NT2/D1 (cell line): ENCODE data around the gene ZDHHC1.

ENCODE experiments used
- DNase-seq: peaks from one replicate; pipeline ENCODE4 v3.0.0-alpha.2; 2011; ENCODE audit warnings: low read depth, low spot score
- H3K27me3 ChIP-seq: 2 replicates; pipeline ENCODE4 v1.6.0; 2011; ENCODE audit warnings: mild to moderate bottlenecking; ENCODE audit not compliant: insufficient read length, insufficient read depth
- H3K36me3 ChIP-seq: 2 replicates; pipeline ENCODE4 v1.6.1; 2011; ENCODE audit warnings: mild to moderate bottlenecking, low read length, mixed read lengths; ENCODE audit not compliant: insufficient read depth, insufficient read length
- H3K4me1 ChIP-seq: 2 replicates; pipeline ENCODE4 v1.5.1; 2011; ENCODE audit not compliant: insufficient read depth, insufficient read length
- H3K4me3 ChIP-seq: 2 replicates; pipeline ENCODE4 v1.5.1; 2011; ENCODE audit warnings: low read depth; ENCODE audit not compliant: insufficient read length
- H3K9ac ChIP-seq: 2 replicates; pipeline ENCODE4 v1.6.0; 2011; ENCODE audit warnings: low read depth; ENCODE audit not compliant: insufficient read length
- H3K9me3 ChIP-seq: 2 replicates; pipeline ENCODE4 v1.5.1; 2011; ENCODE audit warnings: mild to moderate bottlenecking, low read length; ENCODE audit not compliant: insufficient read depth
- SUZ12 ChIP-seq: IDR thresholded peaks from 2 replicates; pipeline ENCODE4 v1.6.1; 2011; ENCODE audit not compliant: insufficient read length, insufficient read depth; ENCODE audit errors: extremely low read depth
- YY1 ChIP-seq: IDR thresholded peaks from 2 replicates; pipeline ENCODE4 v1.6.1; 2011; ENCODE audit not compliant: insufficient read length, insufficient read depth
- ZNF274 ChIP-seq: IDR thresholded peaks from 2 replicates; pipeline ENCODE4 v1.6.1; 2011; ENCODE audit warnings: mild to moderate bottlenecking, low read depth, low read length

Gene ZDHHC1

DNA sequence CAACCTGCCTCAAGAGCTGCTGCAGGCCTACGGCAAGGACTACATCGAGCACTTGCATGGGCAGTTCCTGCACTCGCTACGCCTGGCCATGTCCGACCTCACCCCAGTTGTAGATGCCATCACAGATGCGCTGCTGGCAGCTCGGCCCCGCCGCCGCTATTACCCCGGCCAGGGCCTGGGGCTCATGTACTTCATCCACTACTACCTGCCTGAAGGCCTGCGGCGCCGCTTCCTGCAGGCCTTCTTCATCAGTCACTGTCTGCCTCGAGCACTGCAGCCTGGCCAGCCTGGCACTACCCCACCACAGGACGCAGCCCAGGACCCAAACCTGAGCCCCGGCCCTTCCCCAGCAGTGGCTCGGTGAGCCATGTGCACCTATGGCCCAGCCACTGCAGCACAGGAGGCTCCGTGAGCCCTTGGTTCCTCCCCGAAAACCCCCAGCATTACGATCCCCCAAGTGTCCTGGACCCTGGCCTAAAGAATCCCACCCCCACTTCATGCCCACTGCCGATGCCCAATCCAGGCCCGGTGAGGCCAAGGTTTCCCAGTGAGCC is 20.4 kb upstream of the ZDHHC1 start:
- Histone ChIP-seq H3K4me3 (no peak overlapping the region), H3K9me3 (no peaks in the 10 kb centered on the region), H3K9ac (no peak overlapping the region), H3K27me3 (peaks cover under 1% of the 10 kb centered on the region), H3K36me3 (peaks cover 54% of the 10 kb centered on the region), H3K4me1 (peaks cover 18% of the 10 kb centered on the region)
- no peak for TF ChIP-seq YY1
- TF ChIP-seq ZNF274, result no peak
- no peak for TF ChIP-seq SUZ12
- no peak for DNase-seq

DNA sequence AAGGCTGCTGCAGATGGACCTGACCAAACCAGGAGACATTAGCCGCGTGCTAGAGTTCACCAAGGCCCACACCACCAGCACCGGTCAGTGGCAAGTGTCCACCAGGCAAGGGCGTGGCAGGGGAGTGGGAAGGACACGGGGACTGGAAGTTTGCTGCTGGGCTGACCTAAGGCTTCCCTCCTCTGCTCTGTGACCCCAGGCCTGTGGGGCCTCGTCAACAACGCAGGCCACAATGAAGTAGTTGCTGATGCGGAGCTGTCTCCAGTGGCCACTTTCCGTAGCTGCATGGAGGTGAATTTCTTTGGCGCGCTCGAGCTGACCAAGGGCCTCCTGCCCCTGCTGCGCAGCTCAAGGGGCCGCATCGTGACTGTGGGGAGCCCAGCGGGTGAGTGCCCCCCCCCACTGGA is 19.5 kb upstream of the ZDHHC1 start:
- no peak for DNase-seq
- TF ChIP-seq SUZ12 (no peak), ZNF274 (no peak), YY1 (no peak)
- H3K4me1 ChIP-seq, result peaks cover 22% of the 10 kb centered on the region
- H3K9ac ChIP-seq, result no peak overlapping the region
- no peaks in the 10 kb centered on the region for H3K9me3 ChIP-seq
- H3K36me3 ChIP-seq, result peaks cover 47% of the 10 kb centered on the region
- H3K4me3 ChIP-seq, result no peak overlapping the region
- H3K27me3 ChIP-seq, result peaks cover 6% of the 10 kb centered on the region

DNA sequence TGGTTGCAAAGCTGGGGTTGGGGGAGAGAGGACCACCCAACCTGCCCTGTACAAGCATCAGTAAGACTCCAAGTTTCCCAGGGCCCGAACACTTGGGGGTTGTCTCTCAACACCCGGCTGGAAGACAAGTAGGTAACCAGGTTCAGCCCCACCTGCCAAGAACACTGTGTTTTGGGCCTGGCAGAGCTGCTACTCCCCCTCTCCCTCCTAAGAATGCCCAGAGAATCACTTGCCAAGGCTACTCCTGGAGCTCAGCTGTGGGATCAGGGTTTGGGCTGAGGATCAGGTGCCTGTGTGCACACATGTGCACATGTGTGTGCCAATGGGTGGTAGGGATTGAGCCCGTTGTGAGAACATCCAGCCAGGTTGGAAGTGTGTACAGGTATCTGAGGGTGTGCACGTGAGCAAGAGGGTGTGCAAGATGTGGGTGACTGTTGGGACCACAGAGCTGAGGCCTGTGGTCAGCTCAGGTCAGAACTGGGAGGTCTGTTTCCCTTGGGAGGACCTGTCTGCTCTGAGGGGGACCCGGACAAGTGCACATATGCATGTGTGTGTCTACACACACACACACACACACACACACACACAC is 16.9 kb upstream of the ZDHHC1 start:
- DNase-seq, result no peak
- Histone ChIP-seq H3K4me3 (no peak overlapping the region), H3K9ac (no peak overlapping the region), H3K36me3 (peaks cover 25% of the 10 kb centered on the region), H3K27me3 (peaks cover 30% of the 10 kb centered on the region), H3K4me1 (peaks cover 34% of the 10 kb centered on the region), H3K9me3 (no peaks in the 10 kb centered on the region)
- no peak for TF ChIP-seq ZNF274
- TF ChIP-seq YY1, result no peak
- TF ChIP-seq SUZ12, result no peak

DNA sequence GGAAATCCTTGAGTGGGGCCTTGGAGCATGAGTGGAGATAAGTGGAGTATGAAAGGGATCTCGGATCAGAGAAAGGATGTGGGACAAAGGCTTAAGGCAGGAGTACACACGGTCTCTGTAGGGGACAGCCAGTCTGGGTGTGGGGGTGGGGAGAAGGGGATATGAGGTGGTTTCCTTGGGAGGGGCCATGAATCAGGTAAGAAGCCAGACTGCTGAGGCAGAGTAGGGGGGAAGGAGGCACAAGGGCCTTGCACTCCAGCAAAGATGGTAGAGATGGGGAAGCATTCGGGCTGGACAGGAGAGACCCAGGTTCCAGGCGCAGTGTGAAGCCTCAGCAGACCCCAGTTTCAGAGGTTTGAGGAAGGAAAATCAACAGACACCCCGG is 16.2 kb upstream of the ZDHHC1 start:
- Histone ChIP-seq H3K4me1 (peaks cover 41% of the 10 kb centered on the region), H3K36me3 (peaks cover 17% of the 10 kb centered on the region), H3K9me3 (no peaks in the 10 kb centered on the region), H3K9ac (no peak overlapping the region), H3K4me3 (no peak overlapping the region), H3K27me3 (peaks cover 30% of the 10 kb centered on the region)
- DNase-seq, result no peak
- TF ChIP-seq SUZ12 (no peak), YY1 (no peak), ZNF274 (no peak)

DNA sequence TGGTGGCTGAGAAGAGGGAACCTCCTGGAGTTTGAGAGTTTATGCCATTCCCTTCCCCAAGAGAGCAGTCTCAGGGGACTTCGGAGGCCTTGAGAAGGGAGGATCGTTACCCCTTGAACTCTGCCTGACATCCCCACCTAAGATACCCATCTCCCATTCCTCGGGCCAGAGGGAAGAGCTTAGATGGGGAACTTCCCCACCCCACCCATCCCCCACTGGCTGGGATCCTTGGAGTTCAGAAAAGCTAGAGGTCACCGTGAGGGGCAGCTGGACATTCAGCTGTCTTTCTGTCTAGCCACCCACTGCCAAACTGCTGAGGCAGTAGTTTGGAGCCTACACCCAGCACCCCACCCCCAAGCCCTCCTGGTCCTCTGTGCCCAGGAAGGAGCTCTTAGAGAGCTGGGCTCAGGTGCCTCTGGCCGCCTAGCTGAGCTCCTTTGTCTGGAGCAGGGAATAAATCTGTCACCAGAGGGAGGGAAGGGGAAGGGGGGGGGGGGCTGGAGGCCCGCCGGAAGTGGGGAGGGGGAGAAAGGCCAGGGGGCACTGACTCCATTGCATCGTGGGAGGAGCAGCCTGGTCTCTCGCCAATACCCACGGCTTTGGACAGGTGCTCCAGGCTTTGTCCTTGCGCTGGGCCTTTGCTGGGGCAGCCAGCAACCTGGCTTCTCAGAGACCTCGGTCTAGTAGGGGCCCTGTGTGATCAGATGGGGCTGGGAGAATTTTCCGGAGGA is 15.7 kb upstream of the ZDHHC1 start:
- Histone ChIP-seq H3K4me1 (peaks cover 43% of the 10 kb centered on the region), H3K36me3 (peaks cover 12% of the 10 kb centered on the region), H3K27me3 (peaks cover 30% of the 10 kb centered on the region), H3K9me3 (no peaks in the 10 kb centered on the region), H3K4me3 (peak overlapping the region; percentile 64), H3K9ac (peak overlapping the region; percentile 90)
- TF ChIP-seq SUZ12 (no peak), YY1 (no peak), ZNF274 (no peak)
- DNase-seq, result no peak

DNA sequence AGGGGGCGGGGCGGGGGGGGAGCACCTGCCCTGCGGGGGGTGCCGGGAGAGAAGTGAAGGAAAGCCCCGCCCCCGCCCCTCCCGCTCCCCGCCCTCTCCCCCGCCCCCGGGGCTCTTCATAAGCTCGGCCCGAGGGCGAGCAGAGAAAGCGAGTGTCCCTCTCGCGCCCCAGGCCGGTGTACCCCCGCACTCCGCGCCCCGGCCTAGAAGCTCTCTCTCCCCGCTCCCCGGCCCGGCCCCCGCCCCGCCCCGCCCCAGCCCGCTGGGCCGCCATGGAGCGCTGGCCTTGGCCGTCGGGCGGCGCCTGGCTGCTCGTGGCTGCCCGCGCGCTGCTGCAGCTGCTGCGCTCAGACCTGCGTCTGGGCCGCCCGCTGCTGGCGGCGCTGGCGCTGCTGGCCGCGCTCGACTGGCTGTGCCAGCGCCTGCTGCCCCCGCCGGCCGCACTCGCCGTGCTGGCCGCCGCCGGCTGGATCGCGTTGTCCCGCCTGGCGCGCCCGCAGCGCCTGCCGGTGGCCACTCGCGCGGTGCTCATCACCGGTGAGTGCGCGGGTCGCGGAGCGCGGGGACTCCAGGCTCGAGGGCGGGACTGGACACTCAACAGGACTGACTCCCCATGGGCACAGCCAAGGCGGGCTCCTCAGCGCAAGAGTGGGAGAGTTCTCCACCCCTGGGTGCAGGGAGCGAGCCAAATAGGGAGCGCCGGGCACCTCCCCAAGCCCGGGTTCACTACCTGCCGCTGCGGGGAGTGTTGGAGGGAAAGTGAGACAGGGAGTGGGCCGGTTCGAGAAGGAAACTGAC is 14.9 kb upstream of the ZDHHC1 start, which contains the start of gene HSD11B2:
HSD11B2 (plus strand) TSS at position 145 of the 798 bp plus-strand sequence; CDS start at position 273, 128 bp downstream.
- H3K27me3 ChIP-seq, result peaks cover 30% of the 10 kb centered on the region
- peak within 1 kb of the TSS; percentile 90 for H3K9ac ChIP-seq
- no peaks in the 10 kb centered on the region for H3K9me3 ChIP-seq
- peaks cover 6% of the 10 kb centered on the region for H3K36me3 ChIP-seq
- TF ChIP-seq ZNF274 (no peak), YY1 (no peak), SUZ12 (no peak)
- peaks cover 44% of the 10 kb centered on the region for H3K4me1 ChIP-seq
- H3K4me3 ChIP-seq, result peak within 1 kb of the TSS; percentile 64
- DNase-seq, result no peak

DNA sequence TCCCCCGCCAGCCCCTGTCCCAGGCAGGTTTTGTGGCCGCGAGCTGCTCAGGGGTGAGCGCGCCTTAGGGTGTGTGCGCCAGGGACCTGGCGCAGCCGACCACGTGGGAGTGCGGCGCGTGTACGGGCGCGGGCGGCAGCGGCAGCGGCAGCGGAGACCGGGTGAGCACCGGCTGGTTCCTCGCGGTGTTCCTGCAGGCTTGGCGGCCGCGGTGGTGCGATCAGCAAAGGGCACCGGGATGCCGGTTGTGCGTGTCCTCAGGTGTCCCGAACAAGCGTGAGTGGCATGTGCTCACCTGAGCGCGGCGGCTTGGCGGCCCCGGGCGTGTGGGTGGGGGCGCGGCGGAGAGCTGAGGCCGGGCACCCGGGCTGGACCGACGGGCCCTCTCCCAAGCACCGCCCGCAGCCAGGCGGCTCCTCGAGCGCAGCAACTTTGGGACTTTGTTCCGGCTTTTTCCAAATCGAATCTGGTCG is 14.3 kb upstream of the ZDHHC1 start:
- no peak for TF ChIP-seq SUZ12
- no peak for TF ChIP-seq YY1
- no peak for TF ChIP-seq ZNF274
- H3K4me1 ChIP-seq, result peaks cover 39% of the 10 kb centered on the region
- DNase-seq, result no peak
- H3K36me3 ChIP-seq, result peaks cover 2% of the 10 kb centered on the region
- no peaks in the 10 kb centered on the region for H3K9me3 ChIP-seq
- peak overlapping the region; percentile 79 for H3K9ac ChIP-seq
- H3K4me3 ChIP-seq, result peak overlapping the region; percentile 63
- peaks cover 30% of the 10 kb centered on the region for H3K27me3 ChIP-seq
